NCI-H2029 treated with DMSO at 0.1 percent for 48 hours (cell line): Measurements from ENCODE around the gene RAB40AL.
"Not testable (repeated sequence)": the region's sequence is repeated elsewhere in the genome, so short reads cannot be mapped to it uniquely, and the experiment has no call there.

Source experiments
- DNase-seq: peaks from one replicate; lab custom pipeline; 2025; lab: John Stamatoyannopoulos, UW

RAB40AL gene, protein sequence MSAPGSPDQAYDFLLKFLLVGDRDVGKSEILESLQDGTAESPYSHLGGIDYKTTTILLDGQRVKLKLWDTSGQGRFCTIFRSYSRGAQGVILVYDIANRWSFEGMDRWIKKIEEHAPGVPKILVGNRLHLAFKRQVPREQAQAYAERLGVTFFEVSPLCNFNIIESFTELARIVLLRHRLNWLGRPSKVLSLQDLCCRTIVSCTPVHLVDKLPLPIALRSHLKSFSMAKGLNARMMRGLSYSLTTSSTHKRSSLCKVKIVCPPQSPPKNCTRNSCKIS

DNA sequence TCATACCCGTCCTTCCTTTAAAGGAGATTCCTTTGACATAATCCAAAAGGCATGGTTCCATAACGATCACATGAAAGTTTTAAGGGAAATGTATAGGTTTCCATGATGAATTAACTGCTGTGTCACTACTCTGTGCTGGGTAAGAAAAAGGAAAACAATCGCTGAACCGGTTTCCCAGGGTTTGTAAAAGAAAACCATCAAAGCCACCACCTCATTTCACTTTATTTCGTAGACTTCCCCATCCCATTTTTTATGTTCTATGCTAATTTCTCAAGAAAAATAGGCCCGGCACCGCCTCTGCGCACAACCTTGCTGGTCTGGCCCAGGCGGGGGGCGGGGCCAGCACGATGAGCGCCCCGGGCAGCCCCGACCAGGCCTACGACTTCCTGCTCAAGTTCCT is at the start of gene RAB40AL:
TSS of gene RAB40AL (plus strand) at position 301 of the 400 bp plus-strand sequence. CDS start at position 348, 47 bp downstream.
- not testable (repeated sequence) for DNase-seq

DNA sequence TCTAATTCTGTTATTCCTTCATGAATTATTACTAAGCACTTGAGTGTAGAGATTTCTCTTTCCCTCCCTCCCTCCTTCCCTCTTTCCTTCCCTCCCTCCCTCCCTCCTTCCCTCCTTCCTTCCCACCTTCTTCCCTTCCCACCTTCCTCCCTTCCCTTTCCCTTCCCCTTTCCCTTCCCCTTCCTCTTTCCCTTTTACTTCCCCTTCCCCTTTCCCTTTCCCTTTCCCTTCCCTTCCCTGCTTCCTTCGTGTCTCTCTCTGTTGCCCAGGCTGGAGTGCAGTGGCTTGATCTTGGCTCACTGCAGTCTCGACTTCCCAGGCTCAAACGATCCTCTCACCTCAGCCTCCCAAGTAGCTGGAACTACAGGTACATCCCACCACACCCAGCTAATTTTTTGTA is 49.4 kb upstream of the RAB40AL start:
- DNase-seq: no peak

DNA sequence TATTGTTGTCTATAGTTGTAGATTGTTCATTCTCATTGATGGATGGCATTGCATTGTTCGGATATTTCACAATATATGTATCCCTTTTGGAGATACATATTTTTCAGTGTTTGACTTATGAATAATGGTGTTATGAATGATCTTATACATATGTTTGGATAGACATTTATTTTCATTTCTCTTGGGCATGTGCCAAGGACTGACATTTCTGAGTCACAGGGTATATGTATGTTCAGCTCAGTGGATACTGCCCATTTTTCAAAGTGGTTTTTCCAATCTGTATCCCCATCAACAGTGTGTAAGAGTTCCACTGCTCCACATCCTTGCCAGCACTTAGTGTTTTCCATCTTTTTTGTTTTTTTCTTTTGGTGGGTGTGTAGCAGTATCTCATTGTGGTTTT is 45.0 kb upstream of the RAB40AL start:
- no peak for DNase-seq

DNA sequence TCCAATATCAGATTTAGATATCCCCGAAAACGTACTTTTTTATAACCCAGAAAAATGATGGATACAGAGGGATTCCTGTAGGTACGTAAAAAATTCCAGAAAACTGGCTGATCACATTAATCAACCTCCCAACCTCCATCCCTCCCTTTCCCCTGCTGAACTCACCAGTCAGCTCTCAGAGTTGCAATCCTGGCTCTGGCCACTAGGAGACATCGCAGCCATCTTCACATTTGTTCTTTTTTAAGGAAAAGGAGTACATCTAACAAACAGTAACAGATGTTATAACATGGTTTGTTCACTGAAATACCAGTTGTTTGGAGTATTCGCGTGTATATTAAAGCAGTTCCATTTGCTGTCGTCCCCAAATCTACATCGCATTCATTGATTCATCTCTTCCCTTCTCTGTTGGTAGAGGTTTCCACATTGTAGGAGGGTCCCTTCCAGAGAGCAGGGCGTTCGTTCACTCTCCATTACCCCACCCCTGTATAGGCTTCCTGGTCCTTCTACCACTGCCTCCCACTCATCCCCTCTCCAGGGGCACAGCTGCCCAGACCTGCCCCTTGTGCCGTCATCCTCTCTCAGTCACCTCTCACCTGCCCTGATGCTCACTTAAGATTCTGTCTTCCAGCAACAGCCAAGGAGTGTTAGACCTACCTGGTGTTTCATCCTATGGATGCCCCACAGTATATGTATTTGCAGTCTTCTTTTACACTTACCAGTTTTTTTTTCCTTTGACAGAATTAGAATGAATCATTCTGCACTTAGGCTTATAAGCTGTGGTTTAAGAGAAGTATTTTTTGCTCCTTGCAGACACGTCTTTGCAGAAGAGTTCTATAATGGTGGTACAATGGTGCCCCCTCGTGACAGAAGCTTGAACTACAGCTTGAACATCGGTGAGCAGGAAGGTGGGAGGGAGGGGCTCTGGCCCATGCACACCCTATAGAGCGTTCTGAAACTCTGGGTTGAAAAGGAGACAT is 36.8 kb upstream of the RAB40AL start:
- peak; percentile 2 for DNase-seq

DNA sequence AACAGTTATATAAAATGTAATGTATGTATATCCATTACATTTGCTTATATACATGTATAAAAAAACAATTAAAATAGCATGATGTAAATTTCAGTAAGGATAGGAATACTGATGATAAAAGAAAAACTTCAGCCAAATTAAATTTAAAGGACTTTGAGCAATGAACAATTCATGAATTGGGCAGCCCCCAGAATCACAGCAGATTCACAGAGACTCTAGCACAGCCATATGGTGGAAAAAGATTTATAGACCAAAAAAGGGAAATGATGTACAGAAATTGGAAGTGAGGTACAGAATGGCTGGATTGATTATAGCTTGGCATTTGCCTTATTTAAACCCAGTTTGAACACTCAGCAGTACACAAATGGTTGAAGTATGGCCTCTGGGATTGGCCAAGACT is 34.7 kb upstream of the RAB40AL start:
- DNase-seq: no peak

DNA sequence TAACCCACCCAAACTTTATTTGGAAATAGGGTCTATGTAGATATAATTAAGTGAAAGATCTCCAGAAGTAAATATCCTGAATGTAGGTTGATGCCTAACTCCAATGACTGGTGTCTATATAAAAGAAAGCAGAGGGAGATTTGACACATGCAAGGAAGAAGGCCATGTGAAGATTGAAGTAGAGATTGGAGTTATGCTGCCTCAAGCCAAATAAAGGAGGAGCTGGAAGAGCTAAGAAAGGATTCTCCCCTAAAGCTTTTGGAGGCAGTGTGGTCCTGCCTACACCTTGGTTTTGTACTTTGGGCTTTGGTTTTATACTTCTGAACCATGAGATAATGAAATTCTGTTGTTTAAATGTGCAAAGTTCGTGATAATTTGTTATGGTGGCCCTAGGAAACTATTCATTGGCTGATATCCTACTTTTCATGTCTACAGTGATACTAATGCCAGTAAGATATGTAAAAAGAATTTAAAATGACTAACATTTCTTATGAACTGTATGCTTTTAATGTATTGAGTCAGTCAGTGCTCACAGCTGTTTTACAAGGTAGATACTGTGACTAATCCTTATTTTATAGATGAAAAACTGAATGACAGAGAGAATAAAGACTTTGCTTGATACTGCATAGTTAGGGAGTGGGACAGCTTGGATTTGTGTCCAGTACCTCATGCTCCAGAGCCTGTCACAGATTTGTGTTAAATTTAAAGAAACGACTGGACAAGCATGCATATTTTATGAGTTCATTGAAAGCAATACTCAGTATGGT is 5.9 kb upstream of the RAB40AL start:
- DNase-seq: no peak

DNA sequence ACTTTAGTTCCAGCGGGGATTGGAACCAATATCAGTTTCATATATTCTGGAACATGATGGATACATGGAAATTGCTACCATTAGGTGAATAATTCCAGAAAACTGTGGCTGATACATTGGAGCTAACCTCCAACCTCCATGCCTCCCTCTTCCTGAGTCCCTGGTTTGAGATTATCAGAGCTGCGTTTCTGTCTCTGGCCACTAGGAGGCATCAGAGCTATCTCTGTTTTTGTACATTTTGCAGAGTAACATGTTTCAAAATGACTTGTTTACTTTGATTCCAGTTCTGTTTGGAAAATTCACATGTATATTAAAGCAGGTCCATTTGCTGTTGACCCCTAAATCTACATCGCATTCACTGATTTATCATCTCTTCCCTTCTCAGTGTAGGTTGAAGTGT is 2.4 kb upstream of the RAB40AL start:
- no peak for DNase-seq

DNA sequence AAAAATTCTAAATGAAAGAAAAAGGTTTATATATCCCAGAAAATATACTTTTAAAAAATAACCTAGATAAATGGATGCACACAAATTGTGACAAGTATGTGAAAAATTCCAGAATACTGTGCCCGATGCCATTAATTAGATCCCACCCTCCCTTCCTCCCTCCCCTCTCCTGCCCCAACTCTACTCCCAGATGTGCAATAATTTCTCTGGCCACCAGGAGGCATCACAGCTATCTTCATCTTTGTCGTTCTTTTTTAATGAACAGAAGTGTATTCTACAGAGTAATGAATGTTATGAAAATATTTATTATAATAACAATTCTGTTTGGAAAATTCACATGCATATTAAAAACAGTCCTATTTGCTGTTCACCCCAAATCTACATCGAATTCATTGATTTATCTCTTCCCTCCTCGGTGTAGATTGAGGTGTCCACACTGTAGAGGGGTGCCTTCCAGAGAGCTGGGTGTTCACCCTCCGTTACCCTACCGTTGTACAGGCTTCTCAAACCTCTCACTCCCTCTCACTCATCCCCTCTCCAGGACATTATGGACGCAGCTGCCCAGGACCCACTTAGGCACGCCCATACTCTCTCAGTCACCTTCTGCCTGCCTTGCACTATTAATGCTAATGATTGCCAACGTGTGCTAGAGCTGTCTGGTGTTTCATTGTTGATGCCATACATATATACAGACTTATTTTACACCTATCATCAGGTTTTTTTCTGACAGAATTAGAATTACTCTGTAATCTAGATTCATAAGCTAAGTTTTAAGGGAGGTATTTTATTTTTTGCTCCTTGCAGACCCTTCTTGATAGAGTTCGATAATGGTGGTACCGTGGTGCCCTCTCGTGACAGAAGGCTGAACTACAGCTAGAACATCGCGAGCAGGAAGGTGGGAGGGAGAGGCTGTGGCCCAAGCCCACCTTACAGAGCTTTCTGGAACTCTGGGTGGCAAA is 14.1 kb downstream of the RAB40AL start:
- peak; percentile 45 for DNase-seq

DNA sequence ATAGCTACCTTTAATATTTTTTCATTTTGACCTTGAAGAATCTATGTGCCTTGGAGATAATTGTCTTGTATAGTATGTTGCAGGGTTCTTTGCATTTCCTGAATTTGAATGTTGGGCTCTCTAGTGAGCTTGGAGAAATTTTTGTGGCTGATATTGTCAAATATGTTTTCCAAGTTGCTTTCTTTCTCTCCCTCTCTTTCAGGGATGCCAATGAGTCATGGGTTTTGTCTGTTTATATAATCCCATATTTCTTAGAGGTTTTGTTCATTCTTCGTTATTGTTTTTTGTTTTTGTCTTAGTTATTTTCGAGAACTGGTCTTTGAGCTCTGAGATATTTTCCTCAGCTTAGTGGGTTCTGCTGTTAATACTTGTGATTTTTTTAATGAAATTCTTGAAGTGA is 20.7 kb downstream of the RAB40AL start:
- no peak for DNase-seq

DNA sequence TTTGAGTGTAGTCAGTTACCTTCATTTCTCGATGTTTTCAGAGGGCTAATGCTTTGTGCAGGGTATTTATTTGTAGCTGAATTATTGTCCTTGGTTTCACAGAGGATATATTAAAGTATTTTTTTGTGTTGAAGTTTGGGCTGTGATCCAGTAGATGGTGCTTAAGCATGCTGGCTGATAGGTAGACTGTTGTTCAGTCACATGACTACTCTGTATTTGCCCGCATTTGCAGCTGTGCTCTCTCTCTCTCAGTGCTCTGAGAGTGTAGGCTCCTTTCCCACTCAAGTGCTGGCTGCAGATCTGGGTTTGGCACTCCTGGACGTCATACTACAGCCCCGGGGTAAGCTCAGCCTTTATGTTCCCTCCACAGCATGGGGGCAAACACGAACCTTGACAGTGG is 21.7 kb downstream of the RAB40AL start:
- peak; percentile 31 for DNase-seq

DNA sequence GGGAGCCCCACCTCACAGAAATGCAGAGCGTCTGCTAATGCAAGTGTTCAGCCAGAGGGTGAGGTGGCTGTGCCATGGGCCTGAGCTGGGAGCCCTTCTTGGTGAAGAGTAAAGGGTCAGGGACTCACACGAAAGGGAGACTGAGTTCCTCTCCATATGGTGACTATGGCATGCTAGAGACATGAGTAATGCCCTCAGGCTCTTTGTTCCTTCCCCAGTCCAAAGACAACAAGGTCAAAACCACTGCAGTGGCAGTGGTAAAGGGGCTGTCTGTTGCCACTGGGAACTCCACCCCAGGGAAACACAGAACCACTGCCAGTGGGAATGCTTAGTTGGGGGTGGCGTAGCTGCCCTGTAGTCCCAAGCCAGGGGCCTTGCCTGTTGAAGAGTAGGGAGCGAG is 22.4 kb downstream of the RAB40AL start:
- DNase-seq: no peak

DNA sequence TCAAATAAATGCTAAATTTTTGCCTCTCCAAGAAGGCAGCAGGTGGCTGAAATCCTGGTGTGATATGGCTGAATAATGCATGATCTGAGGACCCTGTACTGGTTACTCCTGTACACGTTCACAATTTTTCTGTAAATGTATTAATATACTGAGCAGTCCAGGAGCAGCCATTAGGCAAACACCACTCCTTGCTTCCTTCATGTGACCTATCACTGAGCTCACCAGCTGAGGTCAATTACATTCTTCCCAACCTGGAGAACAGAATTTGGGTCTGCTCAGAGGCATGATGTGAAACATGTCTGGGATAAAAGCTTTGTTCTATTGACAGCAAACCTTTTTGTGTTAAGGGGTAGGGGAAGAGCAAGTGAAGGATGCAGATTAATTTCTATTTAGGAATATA is 26.9 kb downstream of the RAB40AL start:
- DNase-seq: no peak

DNA sequence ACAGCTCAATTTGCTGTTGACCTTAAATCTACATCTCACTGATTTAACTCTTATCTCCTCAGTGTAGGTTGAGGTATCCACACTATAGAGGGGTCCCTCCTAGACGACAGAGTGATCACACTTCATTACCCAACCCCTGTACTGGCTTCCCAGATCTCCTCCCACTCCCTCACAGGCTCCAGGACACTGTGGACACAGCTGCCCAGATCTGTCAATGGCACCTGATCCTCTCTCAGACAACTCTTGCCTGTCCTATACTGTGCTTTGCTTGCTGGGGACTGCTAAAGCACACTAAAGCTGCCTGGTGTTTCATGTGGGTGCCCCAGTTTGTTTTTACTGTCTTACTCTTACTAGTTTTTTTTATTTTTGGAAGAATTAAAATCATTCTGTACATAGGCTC is 27.9 kb downstream of the RAB40AL start:
- no peak for DNase-seq

DNA sequence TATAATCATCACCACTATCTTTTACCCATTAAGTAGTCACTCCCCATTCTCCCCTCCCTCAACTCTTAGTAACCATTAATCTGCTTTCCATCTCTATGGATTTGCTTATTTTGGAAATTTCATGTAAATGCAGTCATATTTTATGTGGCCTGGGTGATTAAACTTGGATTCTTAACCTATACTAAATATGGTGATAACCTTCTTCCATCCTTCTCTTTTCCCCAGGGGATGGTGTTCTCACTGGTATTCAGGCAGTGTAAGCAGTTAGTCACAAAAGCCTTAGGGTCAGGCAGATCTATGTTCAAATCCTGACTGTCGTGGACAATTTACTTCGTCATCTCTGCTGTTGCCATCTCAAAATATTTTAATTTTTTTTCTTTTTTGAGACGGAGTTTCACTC is 29.6 kb downstream of the RAB40AL start:
- no peak for DNase-seq

DNA sequence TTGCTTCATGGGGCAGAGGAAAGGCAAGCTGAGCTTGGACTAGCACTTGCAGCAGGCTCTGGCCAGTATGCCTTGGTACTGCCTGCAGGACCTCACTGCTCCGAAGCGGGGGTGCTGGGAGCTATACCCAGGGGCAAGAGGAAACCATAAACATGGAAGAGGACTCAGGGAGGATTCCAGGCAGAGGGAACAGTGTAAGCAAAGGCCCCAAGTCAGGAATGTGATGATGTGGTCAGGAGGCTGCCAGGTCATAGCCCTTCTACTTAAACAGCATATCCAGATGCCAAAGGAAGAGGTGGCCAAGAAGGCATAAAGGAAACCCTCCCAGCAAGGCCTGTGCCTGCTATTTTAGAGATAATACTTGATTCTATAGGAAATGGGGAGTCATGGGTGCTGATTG is 31.1 kb downstream of the RAB40AL start:
- no peak for DNase-seq

DNA sequence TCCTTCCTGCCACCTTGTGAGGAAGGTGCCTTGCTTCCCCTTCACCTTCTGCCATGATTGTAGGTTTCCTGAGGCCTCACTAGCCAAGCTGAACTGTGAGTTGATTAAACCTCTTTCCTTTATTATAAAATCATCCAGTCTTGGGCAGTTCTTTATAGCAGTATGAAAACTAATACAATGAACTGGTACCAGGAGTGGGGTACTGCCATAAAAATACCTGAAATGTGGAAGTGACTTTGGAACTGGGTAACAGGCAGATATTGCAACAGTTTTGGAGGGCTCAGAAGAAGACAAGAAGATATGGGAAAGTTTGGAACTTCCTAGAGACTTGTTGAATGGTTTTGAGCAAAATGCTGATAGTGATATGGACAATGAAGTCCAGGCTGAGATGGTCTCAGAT is 34.5 kb downstream of the RAB40AL start:
- not testable (repeated sequence) for DNase-seq

DNA sequence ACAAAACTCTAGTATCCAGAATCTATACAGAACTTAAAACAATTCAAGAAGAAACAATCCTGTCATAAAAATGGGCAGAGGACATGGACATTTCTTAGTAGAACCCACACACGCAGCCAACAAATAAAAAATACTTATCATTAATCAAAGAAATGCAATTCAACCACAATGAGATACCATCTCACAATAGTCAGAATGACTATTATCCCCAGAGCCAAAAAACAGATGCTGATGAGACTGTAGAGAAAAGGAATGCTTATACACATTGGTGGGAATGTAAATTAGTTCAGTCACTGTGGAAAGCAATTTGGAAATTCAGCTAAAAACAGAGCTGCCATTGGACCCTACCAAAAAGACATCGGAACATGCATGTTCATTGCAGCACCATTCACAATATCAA is 37.9 kb downstream of the RAB40AL start:
- no peak for DNase-seq

DNA sequence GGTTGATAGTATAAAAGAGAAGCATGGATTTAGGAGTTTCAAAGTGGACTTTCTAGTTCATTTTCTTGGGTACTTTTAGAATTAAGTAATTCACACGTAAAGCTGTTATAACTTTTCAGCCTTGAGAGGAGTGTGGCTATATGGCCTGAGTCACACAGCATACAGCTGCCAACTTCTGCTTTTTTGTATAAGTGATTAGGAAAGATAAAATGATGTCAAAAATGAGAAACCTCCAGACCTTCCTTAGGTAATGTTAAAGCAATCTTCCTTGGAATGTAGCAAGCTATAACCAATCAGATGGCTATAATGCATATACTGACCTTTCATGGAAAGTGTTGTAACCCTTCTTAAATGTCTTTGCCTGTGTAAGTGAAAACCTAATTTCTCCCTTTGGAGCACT is 39.2 kb downstream of the RAB40AL start:
- no peak for DNase-seq

DNA sequence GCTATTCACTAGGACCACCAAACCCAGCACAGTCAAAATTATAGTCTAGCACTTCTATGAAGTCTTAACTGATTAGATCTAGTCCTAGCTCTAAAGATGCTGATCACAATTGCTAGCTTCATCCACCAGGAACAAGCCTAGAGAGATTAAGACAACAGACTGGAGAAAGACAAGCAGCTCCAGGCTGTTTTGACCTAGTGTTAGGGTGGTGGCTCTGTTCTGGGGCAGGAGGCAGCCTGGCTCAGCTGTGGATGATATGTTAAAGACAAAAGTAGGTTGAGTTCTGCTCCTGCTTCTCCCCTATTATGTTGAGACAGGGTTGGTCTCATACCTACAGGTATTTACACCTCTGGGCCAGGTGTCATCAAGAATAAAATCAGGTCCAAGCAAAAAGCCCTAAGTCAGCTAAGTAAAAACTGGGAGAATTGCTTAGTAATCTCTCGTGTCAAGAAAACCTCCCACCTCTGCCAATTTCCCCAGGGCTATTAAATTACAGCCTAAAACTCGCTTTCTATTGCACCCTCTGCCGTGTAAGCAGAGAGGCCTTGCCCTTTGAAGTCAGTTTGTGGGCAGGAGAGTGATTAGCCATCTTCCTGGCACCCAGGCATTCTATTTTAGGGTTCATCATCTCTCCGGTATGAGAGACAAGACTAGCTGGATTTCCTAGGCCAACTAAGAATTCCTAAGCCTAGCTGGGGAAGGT is 39.9 kb downstream of the RAB40AL start:
- DNase-seq: no peak

DNA sequence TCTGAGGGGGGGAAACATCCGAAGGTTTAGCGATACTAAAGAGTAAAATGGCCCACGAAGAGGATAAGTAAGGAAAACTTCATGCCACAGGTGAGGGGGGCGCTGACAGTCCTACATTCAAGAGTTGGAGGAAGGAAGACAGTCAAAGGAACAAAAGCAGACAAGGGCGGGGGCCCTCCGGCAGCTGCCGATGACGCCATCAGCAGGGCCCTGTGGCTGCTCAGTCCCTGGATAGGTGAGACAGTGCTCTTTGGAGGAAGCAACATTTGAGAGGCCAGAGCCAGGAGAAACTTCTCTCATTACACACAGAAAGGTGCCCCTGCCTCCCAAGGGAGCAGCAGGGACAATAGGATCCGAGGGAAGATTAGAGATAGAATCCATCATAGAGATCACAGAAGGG is 41.5 kb downstream of the RAB40AL start:
- DNase-seq: no peak

DNA sequence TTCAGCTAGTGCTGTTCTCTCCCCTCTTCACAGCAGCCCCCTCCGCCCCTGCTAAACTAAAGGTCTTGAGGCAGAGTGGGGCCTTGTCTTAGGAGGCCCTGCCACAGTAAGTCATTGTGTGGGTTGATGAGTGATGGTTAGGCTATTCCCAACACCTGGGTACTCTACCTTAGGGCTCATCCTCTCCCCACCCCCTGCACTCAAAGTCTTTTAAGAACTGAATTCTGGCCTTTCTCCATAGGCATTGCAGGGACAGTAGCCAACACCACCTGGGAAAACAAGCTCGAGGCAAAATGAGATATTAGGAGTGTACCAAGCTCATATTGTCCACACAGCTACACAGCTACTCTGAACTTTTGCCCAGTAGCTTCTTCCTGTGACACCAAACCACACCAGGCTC is 42.5 kb downstream of the RAB40AL start:
- DNase-seq: no peak
